Measurements from ENCODE around the gene PDE6A. TPM values are rescaled to one million over a fixed set of nuclear protein-coding genes. Genes with fewer than 3 reads are reported as not detected.

Gene PDE6A
- total and polyA plus RNA-seq, 12 donors, result 0.14 to 1.6 (median 0.86) TPM

GRCh38 chr5:149892594-149892993, 52.0 kb downstream of the PDE6A start:
- no peak for TF ChIP-seq POLR2A (IDR thresholded peaks at IDR 0.05)
- TF ChIP-seq, protein P1, sequence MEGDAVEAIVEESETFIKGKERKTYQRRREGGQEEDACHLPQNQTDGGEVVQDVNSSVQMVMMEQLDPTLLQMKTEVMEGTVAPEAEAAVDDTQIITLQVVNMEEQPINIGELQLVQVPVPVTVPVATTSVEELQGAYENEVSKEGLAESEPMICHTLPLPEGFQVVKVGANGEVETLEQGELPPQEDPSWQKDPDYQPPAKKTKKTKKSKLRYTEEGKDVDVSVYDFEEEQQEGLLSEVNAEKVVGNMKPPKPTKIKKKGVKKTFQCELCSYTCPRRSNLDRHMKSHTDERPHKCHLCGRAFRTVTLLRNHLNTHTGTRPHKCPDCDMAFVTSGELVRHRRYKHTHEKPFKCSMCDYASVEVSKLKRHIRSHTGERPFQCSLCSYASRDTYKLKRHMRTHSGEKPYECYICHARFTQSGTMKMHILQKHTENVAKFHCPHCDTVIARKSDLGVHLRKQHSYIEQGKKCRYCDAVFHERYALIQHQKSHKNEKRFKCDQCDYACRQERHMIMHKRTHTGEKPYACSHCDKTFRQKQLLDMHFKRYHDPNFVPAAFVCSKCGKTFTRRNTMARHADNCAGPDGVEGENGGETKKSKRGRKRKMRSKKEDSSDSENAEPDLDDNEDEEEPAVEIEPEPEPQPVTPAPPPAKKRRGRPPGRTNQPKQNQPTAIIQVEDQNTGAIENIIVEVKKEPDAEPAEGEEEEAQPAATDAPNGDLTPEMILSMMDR (IDR thresholded peaks at IDR 0.05), result no peak
- H3K27me3 ChIP-seq, result no peaks in the 10 kb centered on the region
- no peaks in the 10 kb centered on the region for H3K36me3 ChIP-seq (replicated peaks in 1 of 2)
- H3K4me3 ChIP-seq, result no peak overlapping the region
- intact Hi-C loops (cut with DNase I), result no loop called here
- 90 to 96% (median 91%) methylated on average over 5 of the region's 5 CpGs for WGBS, 4 donors
- no peaks in the 10 kb centered on the region for H3K9me3 ChIP-seq (replicated peaks in 1 of 3)
- no peak overlapping the region for H3K27ac ChIP-seq
- DNase-seq, result peak in 1 of 7 donors; percentile 29
- peaks cover 7 to 15% of the 10 kb centered on the region in 2 donors for H3K4me1 ChIP-seq (replicated peaks in 1 of 2)

DNA sequence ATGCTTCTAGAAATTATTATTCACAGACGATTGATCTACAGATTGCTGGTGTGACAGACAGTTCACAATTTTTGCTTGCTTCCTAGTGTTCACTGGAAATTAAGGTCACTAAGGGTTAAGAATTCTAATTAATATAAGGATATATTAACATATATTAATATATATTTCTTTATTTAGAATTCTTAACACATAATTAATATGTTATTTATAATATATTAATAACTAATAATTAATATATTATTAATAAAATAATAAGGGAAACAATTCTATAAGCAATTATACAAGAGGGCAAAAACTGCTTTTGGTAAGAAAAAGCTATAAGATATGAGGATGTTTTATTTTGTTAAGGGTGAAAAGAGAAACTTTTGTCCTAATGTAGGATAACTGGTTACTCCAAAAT, 56.3 kb downstream of the PDE6A start:
- TF ChIP-seq, protein P1 (IDR thresholded peaks at IDR 0.05), result no peak
- no peak for TF ChIP-seq POLR2A (IDR thresholded peaks at IDR 0.05)
- intact Hi-C loops (cut with DNase I), result no loop called here
- WGBS, 4 donors, result 37 to 57% (median 39%) methylated on average over 1 of the region's 1 CpG
- Histone ChIP-seq H3K4me1 (replicated peaks in 1 of 2) (peaks cover 0 to 10% of the 10 kb centered on the region in 2 donors), H3K27ac (peak overlapping the region in 2 of 5 donors; percentile 26 to 83), H3K36me3 (replicated peaks in 1 of 2) (no peaks in the 10 kb centered on the region), H3K27me3 (no peaks in the 10 kb centered on the region), H3K4me3 (no peak overlapping the region), H3K9me3 (replicated peaks in 1 of 3) (no peaks in the 10 kb centered on the region)
- no peak for DNase-seq

- Histone ChIP-seq H3K27me3 (no peaks in the 10 kb centered on the region), H3K4me3 (no peak overlapping the region), H3K9me3 (replicated peaks in 1 of 3) (no peaks in the 10 kb centered on the region), H3K36me3 (replicated peaks in 1 of 2) (no peaks in the 10 kb centered on the region), H3K27ac (peak overlapping the region in 4 of 5 donors; percentile 4 to 83 (median 42)), H3K4me1 (replicated peaks in 1 of 2) (peaks cover 0 to 10% of the 10 kb centered on the region in 2 donors)
- intact Hi-C loops (cut with DNase I), result no loop called here
- 26 to 53% (median 34%) methylated on average over 10 of the region's 10 CpGs for WGBS, 4 donors
- TF ChIP-seq, protein P1 (IDR thresholded peaks at IDR 0.05), result no peak
- peak in 1 of 2 donors; percentile 33 for TF ChIP-seq POLR2A (IDR thresholded peaks at IDR 0.05)
- peak; percentile 36 to 84 (median 67) for DNase-seq
Observed at GRCh38 chr5:149887622-149888183, 56.9 kb downstream of the PDE6A start.

GRCh38 chr5:149886692-149887470, 57.7 kb downstream of the PDE6A start:
- 79 to 89% (median 85%) methylated on average over 6 of the region's 6 CpGs for WGBS, 4 donors
- intact Hi-C loops (cut with DNase I), result no loop called here
- Histone ChIP-seq H3K9me3 (replicated peaks in 1 of 3) (no peaks in the 10 kb centered on the region), H3K36me3 (replicated peaks in 1 of 2) (no peaks in the 10 kb centered on the region), H3K4me3 (no peak overlapping the region), H3K4me1 (replicated peaks in 1 of 2) (peaks cover 0 to 10% of the 10 kb centered on the region in 2 donors), H3K27me3 (no peaks in the 10 kb centered on the region), H3K27ac (peak overlapping the region in 4 of 5 donors; percentile 12 to 83 (median 42))
- TF ChIP-seq, protein P1 (IDR thresholded peaks at IDR 0.05), result no peak
- TF ChIP-seq POLR2A (IDR thresholded peaks at IDR 0.05), result no peak
- DNase-seq, result no peak

Measured in adrenal gland (tissue), 12 donors.